NCI-H774 (cell line): Measurements from ENCODE around the gene AQR.
"Not testable (repeated sequence)": the region's sequence is repeated elsewhere in the genome, so short reads cannot be mapped to it uniquely, and the experiment has no call there.

Experiments used
- DNase-seq: peaks from one replicate; lab custom pipeline; 2025; lab: John Stamatoyannopoulos, UW

The AQR gene

GRCh38 chr15:34813446-34814190 is 155.9 kb downstream of the AQR start:
- DNase-seq, result no peak

- not testable (repeated sequence) for DNase-seq
Measured at GRCh38 chr15:34812868-34813365, 156.6 kb downstream of the AQR start.

- no peak for DNase-seq
Measured at GRCh38 chr15:34812369-34812768, 157.2 kb downstream of the AQR start.

GRCh38 chr15:34810443-34811129 is 159.0 kb downstream of the AQR start:
- DNase-seq, result no peak

GRCh38 chr15:34809186-34809585 is 160.4 kb downstream of the AQR start:
- DNase-seq, result no peak

GRCh38 chr15:34808016-34808415 is 161.5 kb downstream of the AQR start:
- DNase-seq, result no peak

GRCh38 chr15:34807241-34807640 is 162.3 kb downstream of the AQR start:
- DNase-seq, result not testable (repeated sequence)

- DNase-seq, result no peak
Measured at GRCh38 chr15:34804776-34805175, 164.8 kb downstream of the AQR start.

- no peak for DNase-seq
Measured at GRCh38 chr15:34804113-34804512, 165.4 kb downstream of the AQR start.

GRCh38 chr15:34802803-34803750 is 166.5 kb downstream of the AQR start:
- no peak for DNase-seq

GRCh38 chr15:34802371-34802770 is 167.2 kb downstream of the AQR start:
- DNase-seq, result no peak
